CD4-positive, CD25-positive, alpha-beta regulatory T cell (primary cell): ENCODE data around the gene SOD2. TPM values are rescaled to one million over a fixed set of nuclear protein-coding genes. Genes with fewer than 3 reads are reported as not detected.
"Not testable (repeated sequence)": the region's sequence is repeated elsewhere in the genome, so short reads cannot be mapped to it uniquely, and the experiment has no call there.

Source experiments
- ATAC-seq, 2 donors: fragments of 150-1000 bp; cut with Tn5 transposase; one replicate each; pipeline ENCODE4 v1.10.0; 2021; ENCODE audit warnings: low read depth in 2 of 2, moderate number of reproducible peaks in 2 of 2, moderate library complexity in 1 of 2
- DNase-seq, 3 donors: peaks; one replicate each; pipeline versions ENCODE4 v3.0.0 to v3.0.0-alpha.2; 2012 to 2022; ENCODE audit warnings: mixed read lengths in 1 of 3
- H3K27ac ChIP-seq: one replicate; pipeline ENCODE4 v1.7.0; 2013; ENCODE audit warnings: mild to moderate bottlenecking, low read length; ENCODE audit not compliant: insufficient read depth, poor library complexity, severe bottlenecking
- H3K27me3 ChIP-seq: one replicate; pipeline ENCODE4 v1.7.0; 2013; ENCODE audit warnings: low read length; ENCODE audit not compliant: control insufficient read depth, insufficient read depth
- H3K36me3 ChIP-seq: one replicate; pipeline ENCODE4 v1.7.0; 2013; ENCODE audit warnings: mild to moderate bottlenecking, low read length, moderate library complexity; ENCODE audit not compliant: control insufficient read depth, insufficient read depth
- H3K4me1 ChIP-seq: 2 replicates; pipeline ENCODE4 v1.7.0; 2013; ENCODE audit warnings: mild to moderate bottlenecking, low read length; ENCODE audit not compliant: insufficient read depth, control insufficient read depth, poor library complexity, severe bottlenecking
- H3K4me3 ChIP-seq: one replicate; pipeline ENCODE4 v1.7.0; 2013; ENCODE audit warnings: low read depth, mild to moderate bottlenecking, low read length, moderate library complexity
- H3K9me3 ChIP-seq, 2 experiments: 1 replicate in 1 of 2; 2 replicates in 1 of 2; pipeline ENCODE4 v1.7.0; 2013; ENCODE audit warnings: low read length in 2 of 2, mild to moderate bottlenecking in 1 of 2, moderate library complexity in 1 of 2; ENCODE audit not compliant: control insufficient read depth in 2 of 2
- H3K27ac Mint-ChIP-seq, 3 donors: one replicate each; pipeline ENCODE4 v1.8.0; 2020 to 2022; ENCODE audit warnings: mild to moderate bottlenecking in 3 of 3, mixed read lengths in 3 of 3, moderate library complexity in 2 of 3
- H3K27me3 Mint-ChIP-seq: one replicate; pipeline ENCODE4 v1.8.0; 2022; ENCODE audit warnings: mild to moderate bottlenecking, mixed read lengths
- H3K36me3 Mint-ChIP-seq: one replicate; pipeline ENCODE4 v1.8.0; 2020; ENCODE audit warnings: mixed read lengths
- H3K4me1 Mint-ChIP-seq, 4 donors: one replicate each; pipeline ENCODE4 v1.8.0; 2020 to 2022; ENCODE audit warnings: mixed read lengths in 4 of 4, mild to moderate bottlenecking in 1 of 4
- H3K4me3 Mint-ChIP-seq, 4 donors: one replicate each; pipeline ENCODE4 v1.8.0; 2020 to 2022; ENCODE audit warnings: mild to moderate bottlenecking in 4 of 4, mixed read lengths in 4 of 4, moderate library complexity in 3 of 4
- H3K9me3 Mint-ChIP-seq, 7 donors: one replicate each; pipeline ENCODE4 v1.8.0; 2020 to 2022; ENCODE audit warnings: mixed read lengths in 7 of 7, mild to moderate bottlenecking in 3 of 7, moderate library complexity in 2 of 7
- polyA plus RNA-seq, 4 donors: library from polyadenylated mRNA; unstranded; fragments of 300-500 nt; fragmentation: Illumina TruSeq; gene quantifications; one replicate each; pipeline ENCODE4 v1.2.3, GENCODE V29; 2021
- total RNA-seq: library from RNA; stranded (reverse); gene quantifications from one replicate; pipeline ENCODE4 v1.2.3, GENCODE V29; 2022

Gene SOD2
- total and polyA plus RNA-seq, 5 donors from 2014 or later, result 112 to 187 (median 136) TPM

- Histone ChIP-seq H3K27ac (no peak overlapping the region), H3K4me1 (no peaks in the 10 kb centered on the region)
- no peak for DNase-seq
Measured at GRCh38 chr6:159716247-159717096, 23.4 kb upstream of the SOD2 start.

GRCh38 chr6:159715605-159716004 lies 22.6 kb upstream of the SOD2 start:
- H3K36me3 Mint-ChIP-seq, result no peaks in the 10 kb centered on the region
- no peaks in the 10 kb centered on the region for H3K27me3 Mint-ChIP-seq
- Histone ChIP-seq H3K4me3 (no peak overlapping the region), H3K4me1 (no peaks in the 10 kb centered on the region), H3K36me3 (no peaks in the 10 kb centered on the region), H3K27me3 (no peaks in the 10 kb centered on the region), H3K27ac (no peak overlapping the region), H3K9me3 (no peaks in the 10 kb centered on the region)
- no peak overlapping the region for H3K27ac Mint-ChIP-seq
- H3K4me3 Mint-ChIP-seq, result no peak overlapping the region
- ATAC-seq (no peak), DNase-seq (no peak)
- H3K4me1 Mint-ChIP-seq, result peaks cover 4 to 13% (median 8%) of the 10 kb centered on the region in 4 donors
- H3K9me3 Mint-ChIP-seq, result no peaks in the 10 kb centered on the region

More at GRCh38 chr6:159716247-159717096, 23.4 kb upstream of the SOD2 start:
- Histone ChIP-seq H3K9me3 (no peaks in the 10 kb centered on the region), H3K27me3 (no peaks in the 10 kb centered on the region), H3K4me3 (no peak overlapping the region), H3K36me3 (no peaks in the 10 kb centered on the region)
- Mint-ChIP-seq H3K36me3 (no peaks in the 10 kb centered on the region), H3K4me3 (no peak overlapping the region), H3K9me3 (no peaks in the 10 kb centered on the region), H3K27me3 (no peaks in the 10 kb centered on the region), H3K4me1 (peaks cover 6 to 13% (median 9%) of the 10 kb centered on the region in 4 donors), H3K27ac (no peak overlapping the region)
- ATAC-seq, result no peak

- DNase-seq (no peak), ATAC-seq (no peak)
- Histone ChIP-seq H3K36me3 (no peaks in the 10 kb centered on the region), H3K9me3 (no peaks in the 10 kb centered on the region), H3K27ac (no peak overlapping the region), H3K27me3 (no peaks in the 10 kb centered on the region), H3K4me1 (no peaks in the 10 kb centered on the region), H3K4me3 (no peak overlapping the region)
- Mint-ChIP-seq H3K9me3 (no peaks in the 10 kb centered on the region), H3K4me3 (peak overlapping the region in 1 of 4 donors; percentile 85), H3K27me3 (no peaks in the 10 kb centered on the region), H3K4me1 (peaks cover under 1 to 9% (median 5%) of the 10 kb centered on the region in 4 donors), H3K36me3 (no peaks in the 10 kb centered on the region), H3K27ac (peak overlapping the region in 1 of 3 donors; percentile 5)
Measured at GRCh38 chr6:159715166-159715565, 22.1 kb upstream of the SOD2 start.

DNA sequence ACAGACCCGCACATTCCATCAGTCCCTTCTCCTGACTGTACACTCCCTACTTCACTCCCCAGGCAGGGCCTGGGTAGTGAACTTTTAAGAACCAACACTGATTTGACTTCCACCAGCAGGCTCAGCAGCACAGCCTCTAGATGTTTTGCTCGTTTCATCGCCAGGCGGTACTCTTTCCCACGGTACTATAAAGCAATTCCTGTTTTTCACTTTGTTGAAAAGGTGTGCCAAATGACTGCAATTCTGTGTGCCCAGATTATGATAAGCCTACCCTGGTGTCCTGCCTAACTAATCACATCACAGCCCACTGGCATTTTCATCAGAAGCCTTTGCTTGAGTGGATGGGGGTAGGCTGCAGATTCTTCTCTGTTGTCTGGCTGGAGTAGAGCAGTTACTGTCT lies 21.4 kb upstream of the SOD2 start:
- H3K4me1 ChIP-seq, result no peaks in the 10 kb centered on the region
- ATAC-seq (no peak), DNase-seq (no peak)
- H3K9me3 ChIP-seq, result no peaks in the 10 kb centered on the region
- no peaks in the 10 kb centered on the region for H3K27me3 Mint-ChIP-seq
- H3K36me3 ChIP-seq, result no peaks in the 10 kb centered on the region
- no peak overlapping the region for H3K4me3 Mint-ChIP-seq
- H3K9me3 Mint-ChIP-seq, result peaks cover 0 to 5% (median 0%) of the 10 kb centered on the region in 7 donors
- H3K27me3 ChIP-seq, result no peaks in the 10 kb centered on the region
- no peak overlapping the region for H3K27ac ChIP-seq
- no peak overlapping the region for H3K27ac Mint-ChIP-seq
- peaks cover 2% of the 10 kb centered on the region for H3K36me3 Mint-ChIP-seq
- H3K4me3 ChIP-seq, result no peak overlapping the region
- H3K4me1 Mint-ChIP-seq, result peaks cover 0 to 9% (median 5%) of the 10 kb centered on the region in 4 donors

GRCh38 chr6:159713984-159714383 lies 20.9 kb upstream of the SOD2 start:
- no peak overlapping the region for H3K27ac Mint-ChIP-seq
- Histone ChIP-seq H3K36me3 (no peaks in the 10 kb centered on the region), H3K4me3 (no peak overlapping the region), H3K27ac (no peak overlapping the region), H3K27me3 (no peaks in the 10 kb centered on the region), H3K9me3 (no peaks in the 10 kb centered on the region), H3K4me1 (no peaks in the 10 kb centered on the region)
- peaks cover 0 to 9% (median 5%) of the 10 kb centered on the region in 4 donors for H3K4me1 Mint-ChIP-seq
- ATAC-seq, result no peak
- H3K9me3 Mint-ChIP-seq, result peaks cover 0 to 8% (median 0%) of the 10 kb centered on the region in 7 donors
- no peak overlapping the region for H3K4me3 Mint-ChIP-seq
- H3K36me3 Mint-ChIP-seq, result peaks cover 4% of the 10 kb centered on the region
- no peaks in the 10 kb centered on the region for H3K27me3 Mint-ChIP-seq
- no peak for DNase-seq

DNA sequence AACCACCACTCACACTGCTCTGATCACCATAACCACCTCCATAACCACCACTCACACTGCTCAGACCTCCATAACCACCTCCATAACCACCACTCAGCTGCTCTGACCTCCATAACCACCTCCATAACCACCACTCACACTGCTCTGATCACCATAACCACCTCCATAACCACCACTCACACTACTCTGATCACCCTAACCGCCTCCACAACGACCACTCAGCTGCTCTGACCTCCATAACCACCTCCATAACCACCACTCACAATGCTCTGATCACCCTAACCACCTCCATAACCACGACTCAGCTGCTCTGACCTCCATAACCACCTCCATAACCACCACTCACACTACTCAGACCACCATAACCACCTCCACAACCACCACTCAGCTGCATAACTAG lies 19.3 kb upstream of the SOD2 start:
- not testable (repeated sequence) for H3K36me3 ChIP-seq, H3K4me3 Mint-ChIP-seq, H3K27ac Mint-ChIP-seq, H3K27me3 ChIP-seq, H3K9me3 ChIP-seq, H3K27me3 Mint-ChIP-seq, H3K4me1 ChIP-seq, ATAC-seq, H3K27ac ChIP-seq, DNase-seq, H3K4me3 ChIP-seq, H3K4me1 Mint-ChIP-seq, H3K9me3 Mint-ChIP-seq, H3K36me3 Mint-ChIP-seq

DNA sequence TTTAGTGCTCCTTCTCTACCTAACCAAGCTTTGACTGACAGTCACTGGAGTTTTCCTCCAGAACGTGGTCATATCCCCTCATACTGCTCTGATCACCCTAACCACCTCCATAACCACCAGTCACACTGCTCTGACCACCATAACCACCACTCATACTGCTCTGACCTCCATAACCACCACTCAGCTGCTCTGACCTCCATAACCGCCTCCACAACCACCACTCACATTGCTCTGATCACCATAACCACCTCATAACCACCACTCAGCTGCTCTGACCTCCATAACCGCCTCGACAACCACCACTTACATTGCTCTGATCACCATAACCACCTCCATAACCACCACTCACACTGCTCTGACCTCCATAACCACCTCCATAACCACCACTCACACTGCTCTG lies 17.6 kb upstream of the SOD2 start:
- H3K27ac Mint-ChIP-seq, DNase-seq, H3K4me3 Mint-ChIP-seq, H3K27ac ChIP-seq, H3K36me3 ChIP-seq, H3K9me3 ChIP-seq, ATAC-seq, H3K4me1 ChIP-seq, H3K27me3 Mint-ChIP-seq, H3K4me1 Mint-ChIP-seq, H3K4me3 ChIP-seq, H3K27me3 ChIP-seq, H3K9me3 Mint-ChIP-seq: not testable (repeated sequence)
- H3K36me3 Mint-ChIP-seq, result peaks cover 15% of the 10 kb centered on the region
